GM10266 (cell line): ENCODE results near the gene DLG4.
A peak's percentile ranks its signal among the peaks of the same experiment; 100 is the strongest.

ENCODE experiments used
- DNase-seq: peaks from one replicate; pipeline ENCODE4 v3.0.0; 2012; ENCODE audit errors: extremely low spot score
- CTCF ChIP-seq: IDR thresholded peaks from 2 replicates; pipeline ENCODE4 v1.5.1; 2012; ENCODE audit warnings: mild to moderate bottlenecking, low read depth; ENCODE audit not compliant: control insufficient read depth, insufficient read depth; ENCODE audit errors: missing control alignments

The DLG4 gene

GRCh38 chr17:7239091-7240027 lies 19.7 kb upstream of the DLG4 start, which contains the start of gene PHF23:
TSS of gene PHF23 (minus strand) at chr17:7239457. CDS start at chr17:7239279, 178 bp downstream.
- no peak for TF ChIP-seq CTCF
- DNase-seq = peak; percentile 99

GRCh38 chr17:7238420-7239090 lies 18.9 kb upstream of the DLG4 start:
- TF ChIP-seq CTCF = no peak
- DNase-seq = no peak

- DNase-seq = peak; percentile 91
- TF ChIP-seq CTCF = no peak
Observed at GRCh38 chr17:7237761-7238419, 18.3 kb upstream of the DLG4 start.

GRCh38 chr17:7237266-7237760 lies 17.7 kb upstream of the DLG4 start:
- no peak for DNase-seq

GRCh38 chr17:7236808-7237207 lies 17.2 kb upstream of the DLG4 start:
- TF ChIP-seq CTCF = no peak
- no peak for DNase-seq

More at GRCh38 chr17:7237266-7237760, 17.7 kb upstream of the DLG4 start:
- no peak for TF ChIP-seq CTCF

GRCh38 chr17:7235693-7236665 lies 16.3 kb upstream of the DLG4 start:
- no peak for DNase-seq

More at GRCh38 chr17:7235693-7236665, 16.3 kb upstream of the DLG4 start:
- no peak for TF ChIP-seq CTCF
